Epithelial cell of esophagus (primary cell): ENCODE measurements around the gene ANO4.

Source experiments
- DNase-seq: peaks from one replicate; pipeline ENCODE4 v3.0.0; 2010; ENCODE audit warnings: low read depth
- H3K4me3 ChIP-seq: 2 replicates; pipeline ENCODE4 v1.5.1; 2011; ENCODE audit warnings: mild to moderate bottlenecking, low read length, control low read depth
- TF ChIP-seq, protein P1 (sequence below): IDR thresholded peaks from 2 replicates; pipeline ENCODE4 v1.5.1; 2011; ENCODE audit warnings: low read depth, mild to moderate bottlenecking, low read length, control low read depth, inconsistent platforms; ENCODE audit not compliant: insufficient read depth; ENCODE audit errors: missing control alignments

Gene ANO4

GRCh38 chr12:100860611-100861010, 66.0 kb downstream of the ANO4 start:
- H3K4me3 ChIP-seq: no peak overlapping the region
- DNase-seq: peak; percentile 73
- TF ChIP-seq, protein P1, sequence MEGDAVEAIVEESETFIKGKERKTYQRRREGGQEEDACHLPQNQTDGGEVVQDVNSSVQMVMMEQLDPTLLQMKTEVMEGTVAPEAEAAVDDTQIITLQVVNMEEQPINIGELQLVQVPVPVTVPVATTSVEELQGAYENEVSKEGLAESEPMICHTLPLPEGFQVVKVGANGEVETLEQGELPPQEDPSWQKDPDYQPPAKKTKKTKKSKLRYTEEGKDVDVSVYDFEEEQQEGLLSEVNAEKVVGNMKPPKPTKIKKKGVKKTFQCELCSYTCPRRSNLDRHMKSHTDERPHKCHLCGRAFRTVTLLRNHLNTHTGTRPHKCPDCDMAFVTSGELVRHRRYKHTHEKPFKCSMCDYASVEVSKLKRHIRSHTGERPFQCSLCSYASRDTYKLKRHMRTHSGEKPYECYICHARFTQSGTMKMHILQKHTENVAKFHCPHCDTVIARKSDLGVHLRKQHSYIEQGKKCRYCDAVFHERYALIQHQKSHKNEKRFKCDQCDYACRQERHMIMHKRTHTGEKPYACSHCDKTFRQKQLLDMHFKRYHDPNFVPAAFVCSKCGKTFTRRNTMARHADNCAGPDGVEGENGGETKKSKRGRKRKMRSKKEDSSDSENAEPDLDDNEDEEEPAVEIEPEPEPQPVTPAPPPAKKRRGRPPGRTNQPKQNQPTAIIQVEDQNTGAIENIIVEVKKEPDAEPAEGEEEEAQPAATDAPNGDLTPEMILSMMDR: no peak

- TF ChIP-seq, protein P1: no peak
- H3K4me3 ChIP-seq: no peak overlapping the region
- no peak for DNase-seq
Measured at GRCh38 chr12:100862676-100863075, 68.1 kb downstream of the ANO4 start.

DNA sequence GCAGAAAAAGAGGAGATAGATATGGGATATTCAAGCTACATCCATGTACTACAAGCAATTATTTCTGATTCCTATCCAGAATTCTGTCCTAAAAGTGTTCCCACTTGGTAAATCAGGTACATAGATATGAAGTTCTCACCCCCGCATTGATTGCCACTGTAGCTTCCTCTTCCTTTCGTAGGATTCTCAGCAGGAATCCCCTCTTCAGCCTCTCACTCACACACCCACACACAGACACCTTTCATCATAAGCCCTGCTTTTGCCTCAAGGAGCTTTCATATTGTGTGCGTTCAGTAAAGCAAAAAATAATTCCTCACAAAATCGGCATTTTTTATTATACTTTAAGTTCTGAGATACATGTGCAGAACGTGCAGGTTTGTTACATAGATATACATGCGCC, 69.8 kb downstream of the ANO4 start:
- H3K4me3 ChIP-seq: no peak overlapping the region
- TF ChIP-seq, protein P1: no peak
- no peak for DNase-seq

DNA sequence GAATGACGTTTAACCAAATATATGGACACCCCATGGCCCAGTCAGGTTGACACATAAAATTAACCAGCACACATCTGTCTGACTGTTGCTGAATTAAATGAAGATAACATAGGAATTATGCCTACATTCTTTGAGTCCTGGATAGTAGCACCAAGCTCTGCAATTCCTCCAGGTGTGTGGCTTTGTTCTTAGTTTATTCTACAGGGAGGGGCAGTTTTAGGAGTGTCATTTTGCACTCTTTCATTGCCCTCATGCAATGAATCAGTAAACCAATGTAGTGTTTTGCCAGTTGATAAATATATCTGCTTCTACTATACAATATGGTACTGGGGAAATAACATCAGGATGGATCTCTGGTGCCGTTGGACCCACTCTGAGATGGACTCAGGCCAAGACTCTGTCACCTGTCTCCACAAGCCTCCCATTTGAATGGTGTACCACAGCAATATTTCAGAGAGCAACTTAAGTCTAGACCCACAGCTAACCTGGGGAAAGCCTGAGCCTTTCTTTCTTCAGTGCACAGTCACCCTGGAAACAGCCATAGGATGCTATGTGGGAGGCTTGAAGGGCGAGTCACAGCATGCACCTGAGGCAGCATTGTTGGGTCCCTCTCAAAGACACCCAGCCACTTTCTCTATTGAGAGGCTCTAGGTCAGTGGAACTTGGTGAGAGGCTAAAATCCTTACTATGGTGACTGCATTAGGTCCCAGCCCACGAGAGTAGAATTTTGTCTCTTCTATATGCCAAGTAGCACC, 73.2 kb downstream of the ANO4 start:
- no peak overlapping the region for H3K4me3 ChIP-seq
- DNase-seq: peak; percentile 80
- TF ChIP-seq, protein P1: no peak

GRCh38 chr12:100868487-100868886, 73.9 kb downstream of the ANO4 start:
- TF ChIP-seq, protein P1: peak; percentile 23
- H3K4me3 ChIP-seq: no peak overlapping the region
- peak; percentile 51 for DNase-seq

GRCh38 chr12:100871195-100871734, 76.7 kb downstream of the ANO4 start:
- H3K4me3 ChIP-seq: no peak overlapping the region
- TF ChIP-seq, protein P1: no peak
- DNase-seq: no peak

- no peak for DNase-seq
- H3K4me3 ChIP-seq: no peak overlapping the region
- TF ChIP-seq, protein P1: no peak
Measured at GRCh38 chr12:100875156-100875555, 80.6 kb downstream of the ANO4 start.
